HG03175 (cell line): ENCODE measurements around the gene PKNOX2.

Source experiments
- ATAC-seq: cut with Tn5 transposase; IDR thresholded peaks from one replicate; pipeline ENCODE4 v1.9.1; 2021; ENCODE audit warnings: mild to moderate bottlenecking, moderate library complexity; ENCODE audit not compliant: unreplicated experiment

The PKNOX2 gene

GRCh38 chr11:125257751-125258150 is 93.2 kb downstream of the PKNOX2 start:
- no peak for ATAC-seq

DNA sequence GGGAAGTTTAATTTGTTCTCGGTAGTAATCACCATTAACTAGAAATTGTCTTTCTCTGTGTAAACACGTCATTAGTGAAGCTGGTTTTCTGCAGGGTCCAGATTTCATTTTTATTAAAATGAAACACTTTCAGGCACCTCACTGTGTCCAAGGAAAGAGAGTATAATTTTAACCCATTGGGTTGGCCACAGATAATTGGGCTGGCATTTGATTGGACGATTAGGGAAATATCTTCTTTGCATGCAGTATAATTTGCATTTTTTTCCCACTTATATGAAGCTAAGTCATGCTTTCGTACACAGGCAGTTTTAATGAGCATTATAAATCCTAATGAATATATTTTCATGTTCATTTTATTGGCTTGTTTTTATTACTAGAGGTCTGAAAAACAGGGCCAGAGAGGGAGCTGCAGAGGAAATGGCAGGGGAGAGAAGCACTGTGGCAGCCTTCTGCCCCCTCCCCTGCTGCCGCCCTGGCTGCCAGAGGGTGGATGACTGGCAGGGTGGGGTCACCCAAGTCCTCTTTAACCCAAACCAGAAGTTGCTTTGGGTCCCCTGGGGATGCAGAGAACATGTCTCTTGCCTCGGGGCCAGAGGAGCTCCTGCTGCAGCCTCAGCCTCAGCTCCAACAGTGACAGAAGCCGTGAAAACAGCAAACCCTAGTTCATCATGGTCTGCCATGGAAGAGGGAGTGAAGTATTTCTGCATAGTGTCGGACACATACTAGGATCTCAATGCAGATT is 93.9 kb downstream of the PKNOX2 start:
- ATAC-seq = no peak

GRCh38 chr11:125261588-125261987 is 97.0 kb downstream of the PKNOX2 start:
- ATAC-seq = no peak

GRCh38 chr11:125262194-125262829 is 97.8 kb downstream of the PKNOX2 start:
- no peak for ATAC-seq

GRCh38 chr11:125262830-125263218 is 98.3 kb downstream of the PKNOX2 start:
- no peak for ATAC-seq

DNA sequence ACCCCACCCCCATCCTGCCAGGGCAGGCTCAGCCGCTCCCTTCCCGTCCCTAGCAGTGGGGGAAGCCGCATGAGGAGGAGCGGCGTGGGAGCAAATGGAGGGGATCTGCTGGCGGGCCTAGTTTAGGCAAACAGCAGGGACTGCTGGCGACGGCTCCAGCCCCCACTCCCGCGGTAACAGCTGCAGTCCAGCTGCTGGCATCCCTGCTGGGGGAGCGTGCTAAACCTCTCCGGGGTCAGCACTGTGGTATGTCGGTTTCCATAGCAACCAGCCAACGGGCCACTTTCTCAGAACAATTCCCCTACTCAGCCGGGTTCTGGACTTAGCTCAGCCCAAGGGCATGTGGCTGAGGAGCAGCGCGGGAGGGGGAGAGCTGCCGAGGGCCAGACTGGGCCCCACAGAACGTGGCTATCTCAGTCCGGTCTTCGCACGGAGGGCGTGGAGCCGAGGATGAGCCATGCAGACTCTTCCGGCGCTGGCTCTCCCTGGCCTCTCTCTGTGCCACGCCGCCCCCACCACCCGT is 98.8 kb downstream of the PKNOX2 start:
- ATAC-seq = no peak

- ATAC-seq = no peak
Measured at GRCh38 chr11:125264100-125265022, 99.8 kb downstream of the PKNOX2 start.

- no peak for ATAC-seq
Measured at GRCh38 chr11:125267548-125267947, 103.0 kb downstream of the PKNOX2 start.

DNA sequence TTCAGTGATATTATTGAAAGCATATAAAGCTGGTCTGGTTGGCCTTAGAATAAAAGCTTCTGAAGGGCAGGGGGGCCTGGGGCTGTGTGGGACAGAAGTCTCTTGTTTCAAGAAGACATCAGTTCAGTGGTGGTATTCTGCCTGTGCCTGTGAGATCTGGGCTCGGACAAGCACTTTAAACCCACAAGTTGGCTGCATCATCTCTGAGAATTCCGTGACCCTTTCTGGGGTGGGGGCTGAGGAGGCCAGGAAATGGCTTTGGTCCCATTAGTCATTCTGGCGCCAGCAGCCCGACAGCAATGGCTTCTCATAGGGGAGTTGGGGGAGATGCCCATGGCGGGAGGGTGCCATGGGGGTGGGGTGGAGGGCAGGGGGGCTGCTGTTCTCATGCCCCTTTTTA is 104.1 kb downstream of the PKNOX2 start:
- ATAC-seq = no peak

GRCh38 chr11:125270106-125270505 is 105.6 kb downstream of the PKNOX2 start:
- no peak for ATAC-seq

DNA sequence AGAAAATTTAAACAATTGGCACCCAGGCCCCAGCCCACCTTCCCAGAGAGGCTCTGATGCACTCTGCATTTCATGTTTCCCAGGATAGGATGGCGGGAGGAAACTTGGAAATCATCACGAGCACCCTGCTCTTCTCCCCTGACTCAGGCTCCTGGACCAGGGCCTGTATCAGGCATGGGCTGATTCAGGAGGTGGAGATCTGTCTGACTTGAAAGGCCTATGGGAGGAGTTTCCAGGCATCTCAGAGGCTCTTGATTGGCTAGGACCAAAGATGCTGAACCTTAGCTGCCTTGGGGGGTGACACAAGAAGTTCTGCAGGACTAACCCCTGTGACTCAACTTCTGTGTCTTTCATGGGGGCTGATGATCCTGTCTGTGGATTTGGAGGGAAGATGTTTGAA is 106.2 kb downstream of the PKNOX2 start:
- no peak for ATAC-seq

DNA sequence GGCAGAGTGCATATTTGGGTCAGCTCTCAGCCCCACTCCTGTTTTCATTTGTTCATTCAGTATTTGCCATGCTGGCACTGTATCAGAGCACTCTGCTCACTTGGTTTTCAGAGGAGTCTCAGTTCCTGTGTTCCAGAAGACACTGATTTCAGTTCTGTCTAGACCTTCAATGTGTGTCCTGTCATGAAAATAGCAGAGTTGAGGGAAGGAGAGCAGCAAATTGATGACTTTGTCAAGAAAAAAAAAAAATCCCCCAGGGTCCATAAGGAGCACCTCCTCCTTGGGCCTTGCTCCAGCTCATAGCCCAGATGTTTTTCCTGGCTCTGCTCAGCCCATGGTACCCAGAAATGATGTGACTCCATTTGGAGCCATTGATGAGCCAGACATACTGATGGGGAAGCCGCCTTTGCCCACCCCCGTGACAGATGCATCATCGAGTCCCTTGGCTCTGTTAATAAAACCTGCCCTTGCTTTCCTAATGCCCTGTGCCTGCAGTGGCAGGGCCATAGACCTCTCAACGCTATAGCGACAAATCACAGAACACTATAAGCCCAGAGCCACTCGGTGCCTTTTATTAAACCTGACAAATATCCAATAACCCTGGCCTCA is 107.0 kb downstream of the PKNOX2 start:
- ATAC-seq = no peak

- no peak for ATAC-seq
Measured at GRCh38 chr11:125272092-125272491, 107.5 kb downstream of the PKNOX2 start.

DNA sequence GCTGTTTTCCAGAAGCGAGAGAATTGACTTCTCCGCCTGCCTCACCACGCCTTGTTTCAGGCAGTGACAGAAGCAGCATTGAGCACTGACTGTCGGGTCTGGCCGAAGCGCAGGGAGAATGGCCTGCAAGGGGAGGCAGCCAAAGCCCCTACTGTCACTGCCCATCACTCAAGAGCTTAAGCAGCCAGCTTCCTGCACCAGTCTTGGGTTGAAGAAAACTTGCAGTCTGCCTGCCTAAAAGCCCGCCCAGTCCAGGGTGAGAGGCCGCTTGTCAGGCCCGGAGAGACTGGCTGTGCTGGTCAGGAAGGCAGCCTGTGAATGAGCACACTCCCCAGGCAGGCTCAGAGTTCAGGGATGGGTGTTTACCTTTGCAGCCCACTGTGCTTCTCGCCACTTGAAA is 108.3 kb downstream of the PKNOX2 start:
- no peak for ATAC-seq

DNA sequence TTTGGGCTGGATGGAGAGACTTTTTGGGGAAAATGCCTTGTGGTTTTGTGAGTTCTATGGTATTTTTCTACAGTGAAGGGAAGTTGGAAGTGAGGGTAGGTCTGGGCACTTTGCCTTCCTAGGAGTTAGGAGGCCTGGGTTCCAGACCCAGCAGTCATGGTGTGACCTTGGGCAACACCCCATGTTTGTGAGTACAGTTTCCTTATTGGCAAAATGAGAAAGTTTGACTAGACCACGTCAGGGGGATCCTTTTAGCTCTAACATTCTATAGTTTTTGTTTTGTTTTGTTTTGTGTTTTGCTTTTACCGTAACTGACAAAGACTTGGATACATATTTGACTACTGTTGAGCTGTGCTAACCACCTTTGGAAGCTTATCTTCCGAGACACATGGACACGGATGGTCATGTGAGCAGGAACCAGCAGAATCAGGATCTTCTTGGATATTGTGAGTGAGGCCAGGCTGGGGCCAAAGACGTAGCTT is 109.0 kb downstream of the PKNOX2 start:
- no peak for ATAC-seq

DNA sequence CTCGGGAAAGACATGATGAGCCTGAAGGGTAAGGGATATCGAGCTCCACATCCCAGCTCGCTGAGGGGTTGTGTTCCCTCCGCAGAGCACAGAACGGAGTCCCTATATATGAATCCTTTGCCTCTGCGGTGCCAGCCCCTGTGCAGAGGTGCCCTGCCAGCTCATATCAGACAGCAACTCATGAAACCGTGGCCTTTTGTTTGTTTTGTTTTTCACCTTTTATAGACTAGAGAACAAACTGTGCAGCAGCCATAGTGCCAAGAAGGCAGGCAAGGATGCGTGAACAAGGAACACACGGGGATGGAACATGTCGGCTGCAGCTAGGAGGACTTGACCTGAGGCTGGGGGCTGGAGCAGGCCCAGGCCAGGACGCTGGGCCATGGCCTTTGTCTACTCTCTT is 109.8 kb downstream of the PKNOX2 start:
- ATAC-seq = no peak

DNA sequence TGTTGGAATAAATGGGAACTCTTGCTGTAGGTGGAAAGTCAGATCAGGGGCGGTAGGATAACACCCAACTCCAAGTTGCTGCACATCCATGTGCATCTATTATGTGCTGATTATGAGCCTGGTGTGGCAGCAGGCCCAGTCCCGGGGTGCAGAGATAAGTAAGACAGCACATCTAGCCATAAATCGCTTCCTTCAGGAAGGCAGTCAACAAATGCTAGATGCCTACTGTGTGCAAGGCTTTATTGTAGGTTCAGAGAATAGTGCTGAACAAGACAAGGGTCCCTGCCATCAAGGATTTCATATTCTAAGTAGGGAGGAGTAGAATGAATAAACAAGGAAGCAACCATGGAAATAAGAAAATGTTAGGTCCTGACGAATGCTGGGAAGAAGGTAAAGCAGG is 110.2 kb downstream of the PKNOX2 start:
- no peak for ATAC-seq

DNA sequence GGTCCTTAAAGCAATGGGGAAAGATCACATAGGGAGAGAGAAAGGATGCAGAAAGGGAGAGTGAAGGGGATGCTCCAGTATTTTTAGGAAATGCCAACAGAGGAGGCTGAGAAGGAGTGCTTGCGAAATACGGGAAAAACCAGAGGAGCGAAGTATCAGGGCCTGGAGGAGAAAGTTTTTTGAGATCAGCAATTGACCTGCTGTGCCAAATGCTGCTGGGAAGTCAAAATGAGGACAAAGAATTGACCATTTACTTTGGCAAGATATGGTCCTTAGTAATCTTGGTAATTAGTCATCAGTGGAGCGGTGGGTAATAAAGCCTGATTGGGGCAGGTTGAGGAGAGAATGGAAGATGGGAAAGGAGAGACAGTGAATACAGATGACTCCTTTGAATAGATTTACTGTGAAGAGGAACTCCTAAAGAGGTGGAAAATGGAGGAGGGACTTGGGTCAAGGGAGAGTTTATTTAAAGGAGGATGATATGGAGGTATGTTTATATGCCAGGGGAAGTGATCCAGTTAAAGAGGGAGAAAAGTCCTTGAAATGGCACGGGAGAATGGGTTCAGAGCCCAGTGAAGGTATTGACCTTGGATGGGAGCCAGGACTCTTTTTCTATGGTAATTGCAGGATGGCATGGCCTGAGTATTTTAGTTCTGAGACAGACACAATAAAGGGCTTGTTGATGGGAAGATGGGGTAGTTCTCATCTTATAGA is 111.5 kb downstream of the PKNOX2 start:
- ATAC-seq = no peak

DNA sequence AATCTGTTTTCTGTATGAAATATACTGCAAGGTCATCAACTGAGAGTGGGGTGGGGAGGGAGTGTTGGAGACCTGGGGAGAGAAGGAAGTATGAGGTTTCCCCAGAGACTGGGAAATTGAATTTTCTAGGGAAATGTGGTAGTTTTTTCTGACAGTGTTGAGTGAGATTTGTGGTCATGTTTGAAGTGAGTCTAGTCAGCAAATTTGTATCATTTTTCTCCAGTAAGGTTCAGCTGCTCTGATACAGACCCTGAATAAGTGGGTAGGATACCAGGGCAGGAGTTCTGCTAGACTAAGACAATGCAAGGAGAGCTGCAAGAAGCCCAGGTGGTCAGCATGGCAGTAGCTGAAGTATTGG is 112.0 kb downstream of the PKNOX2 start:
- no peak for ATAC-seq

DNA sequence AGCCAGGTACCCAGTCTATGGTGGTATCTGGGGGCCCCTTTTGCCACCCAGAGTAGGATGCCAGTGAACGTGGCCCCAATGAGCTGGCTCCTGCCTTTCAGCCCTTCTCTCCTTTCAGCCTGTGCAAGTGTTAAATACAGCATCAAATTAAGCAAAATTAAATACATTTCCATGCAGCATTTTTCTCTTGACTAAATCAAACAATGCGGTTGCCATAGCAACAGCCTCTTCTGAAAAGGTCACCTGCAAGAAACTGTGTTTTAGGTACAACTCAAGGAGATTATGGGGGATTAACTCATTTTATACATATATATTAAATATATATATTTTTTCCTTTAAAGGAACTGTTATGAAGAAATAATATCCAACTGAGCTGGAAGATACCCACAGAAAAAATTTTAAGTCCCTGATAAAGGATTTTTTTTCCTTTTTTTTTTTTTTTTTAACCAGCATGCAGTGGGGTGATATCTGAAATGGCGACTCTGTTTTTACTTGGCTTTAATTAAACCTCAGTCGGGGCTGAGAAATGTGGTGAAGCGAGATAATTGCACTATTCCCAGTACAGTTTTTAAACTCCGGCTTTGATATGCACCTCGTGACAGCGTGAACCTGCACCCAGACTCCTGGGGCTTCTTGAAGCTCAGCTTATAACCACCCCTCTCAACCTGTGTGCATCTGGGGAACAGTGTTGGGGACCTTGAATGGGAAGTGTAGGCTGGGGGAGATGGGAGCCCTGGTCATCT is 115.3 kb downstream of the PKNOX2 start:
- ATAC-seq = no peak
